ENCODE data around the gene DESI2. TPM values are rescaled to one million over a fixed set of nuclear protein-coding genes. Genes with fewer than 3 reads are reported as not detected.

DESI2 gene
- total RNA-seq, 2 experiments from 2014 or later, result 28.0 to 31.3 TPM

DNA sequence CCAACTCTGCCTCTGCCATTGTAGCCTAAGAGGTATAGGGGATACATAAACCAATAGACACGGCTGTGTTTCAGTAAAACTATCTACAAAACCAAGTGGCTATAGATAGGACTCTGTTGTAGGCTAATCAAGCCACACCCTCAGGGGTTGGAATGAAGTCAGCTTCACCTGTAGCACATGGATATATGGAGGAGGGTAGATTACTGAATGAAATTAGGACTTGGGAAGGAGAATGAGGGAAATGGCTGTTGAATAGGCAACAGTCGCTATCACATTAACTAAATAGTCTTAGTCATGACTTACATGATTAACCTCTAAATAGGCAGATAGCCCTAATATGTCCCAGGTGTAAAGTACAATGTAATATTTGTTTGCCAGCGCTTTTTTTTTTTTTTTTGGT lies 49.7 kb downstream of the DESI2 start:
- peaks cover 5% of the 10 kb centered on the region for H3K9me3 Mint-ChIP-seq
- H3K36me3 Mint-ChIP-seq, result peaks cover 48% of the 10 kb centered on the region

DNA sequence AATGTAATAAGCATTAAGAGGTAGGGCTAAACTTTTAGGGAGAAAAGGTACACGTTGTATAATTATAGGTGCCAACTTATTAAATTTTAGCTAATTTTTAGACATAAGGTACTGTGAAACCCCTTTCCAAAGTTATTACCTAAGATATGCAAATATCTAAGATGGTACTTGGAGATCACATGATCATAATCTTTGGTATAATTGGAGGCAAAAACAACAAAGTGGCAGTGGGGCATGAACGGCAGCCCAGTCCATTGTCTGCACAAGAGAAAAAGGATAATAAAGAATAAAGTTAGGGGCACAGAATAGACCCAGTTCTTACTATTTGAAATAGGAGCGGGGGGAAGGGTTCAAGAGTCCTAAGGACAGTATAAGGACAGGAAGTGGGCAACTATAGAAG lies 51.2 kb downstream of the DESI2 start:
- ATAC-seq (ENCODE audit: low read depth) (no peak), DNase-seq (no peak)
- Mint-ChIP-seq H3K4me3 (no peak overlapping the region), H3K27me3 (no peaks in the 10 kb centered on the region), H3K36me3 (peaks cover 36% of the 10 kb centered on the region), H3K27ac (no peak overlapping the region), H3K4me1 (no peaks in the 10 kb centered on the region), H3K9me3 (peaks cover 3% of the 10 kb centered on the region)
- POLR2A ChIA-PET, result no interaction called here

More for the DNA sequence above, 49.7 kb downstream of the DESI2 start:
- H3K4me1 Mint-ChIP-seq, result no peaks in the 10 kb centered on the region
- ATAC-seq (ENCODE audit: low read depth) (no peak), DNase-seq (no peak)
- H3K27ac Mint-ChIP-seq, result no peak overlapping the region
- H3K4me3 Mint-ChIP-seq, result no peak overlapping the region
- no peaks in the 10 kb centered on the region for H3K27me3 Mint-ChIP-seq
- POLR2A ChIA-PET, result no interaction called here

DNA sequence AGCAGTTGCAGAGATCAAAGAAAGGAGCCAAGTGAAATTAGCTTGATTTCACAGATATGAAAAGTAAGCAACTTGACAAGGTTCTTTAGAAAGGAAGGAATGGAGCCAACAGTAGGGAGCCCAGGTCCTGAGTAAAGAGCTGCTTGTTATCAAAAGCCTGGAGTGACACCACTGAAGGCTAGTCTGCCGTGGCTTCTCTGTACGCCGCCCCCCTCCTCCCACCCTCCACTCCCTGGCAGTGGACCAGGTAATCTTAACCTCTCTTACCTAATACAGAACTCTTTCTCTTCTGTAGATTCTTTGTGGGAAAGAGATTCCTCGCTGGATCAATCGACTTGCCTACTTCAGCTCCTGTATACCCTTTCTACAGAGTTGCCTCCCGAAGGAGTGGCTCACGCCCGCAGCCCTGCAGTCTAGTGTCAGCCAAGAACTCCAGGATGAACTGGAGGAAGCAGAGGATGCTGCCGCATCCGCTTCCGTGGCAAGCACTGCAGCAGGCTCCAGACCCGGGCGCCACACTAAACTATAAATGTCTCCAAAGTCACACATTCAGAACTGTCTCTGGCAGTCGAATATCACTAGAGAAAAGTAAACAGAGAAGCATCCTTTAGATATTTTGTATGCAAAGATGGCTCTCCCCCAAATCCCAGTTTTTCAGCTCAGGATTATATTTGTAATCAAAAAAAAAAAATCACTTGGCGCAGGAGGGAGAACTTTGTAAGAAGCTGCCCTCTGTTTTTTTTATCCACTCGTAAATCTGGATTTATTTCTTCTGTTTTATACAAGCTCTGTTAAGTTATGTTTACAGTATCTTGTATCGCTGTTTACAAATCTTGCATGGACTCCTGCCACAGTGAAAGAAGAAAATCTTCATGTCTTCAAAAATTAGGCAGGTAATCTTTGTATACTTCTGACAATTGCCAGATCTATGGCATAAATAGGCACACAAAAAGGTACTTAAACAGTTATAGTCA lies 52.6 kb downstream of the DESI2 start:
- DNase-seq (no peak), ATAC-seq (ENCODE audit: low read depth) (no peak)
- Mint-ChIP-seq H3K36me3 (peaks cover 23% of the 10 kb centered on the region), H3K9me3 (peaks cover 1% of the 10 kb centered on the region), H3K27ac (no peak overlapping the region), H3K27me3 (no peaks in the 10 kb centered on the region), H3K4me1 (no peaks in the 10 kb centered on the region), H3K4me3 (no peak overlapping the region)
- POLR2A ChIA-PET, result no interaction called here

DNA sequence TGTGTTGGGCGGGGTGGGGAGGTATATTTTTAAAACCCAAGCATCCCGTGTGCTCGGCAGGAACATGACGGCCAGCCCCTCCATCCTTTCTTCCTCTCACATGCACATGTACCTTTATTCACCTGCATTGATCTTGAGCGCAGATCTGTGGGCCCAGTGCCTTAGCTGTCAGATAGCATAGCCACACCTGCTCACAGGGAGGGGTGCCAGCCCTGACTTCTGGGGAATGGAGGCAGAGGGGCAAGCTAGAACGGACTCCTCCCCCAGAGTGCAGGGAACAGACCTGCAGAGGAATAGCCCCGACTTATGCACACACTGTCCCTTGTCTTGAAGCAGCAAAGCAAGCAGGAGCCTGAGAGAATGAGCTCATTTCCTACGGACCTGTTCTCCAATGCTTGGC lies 56.1 kb downstream of the DESI2 start:
- no peak for ATAC-seq (ENCODE audit: low read depth)
- no peak overlapping the region for H3K27ac Mint-ChIP-seq
- POLR2A ChIA-PET, result no interaction called here

DNA sequence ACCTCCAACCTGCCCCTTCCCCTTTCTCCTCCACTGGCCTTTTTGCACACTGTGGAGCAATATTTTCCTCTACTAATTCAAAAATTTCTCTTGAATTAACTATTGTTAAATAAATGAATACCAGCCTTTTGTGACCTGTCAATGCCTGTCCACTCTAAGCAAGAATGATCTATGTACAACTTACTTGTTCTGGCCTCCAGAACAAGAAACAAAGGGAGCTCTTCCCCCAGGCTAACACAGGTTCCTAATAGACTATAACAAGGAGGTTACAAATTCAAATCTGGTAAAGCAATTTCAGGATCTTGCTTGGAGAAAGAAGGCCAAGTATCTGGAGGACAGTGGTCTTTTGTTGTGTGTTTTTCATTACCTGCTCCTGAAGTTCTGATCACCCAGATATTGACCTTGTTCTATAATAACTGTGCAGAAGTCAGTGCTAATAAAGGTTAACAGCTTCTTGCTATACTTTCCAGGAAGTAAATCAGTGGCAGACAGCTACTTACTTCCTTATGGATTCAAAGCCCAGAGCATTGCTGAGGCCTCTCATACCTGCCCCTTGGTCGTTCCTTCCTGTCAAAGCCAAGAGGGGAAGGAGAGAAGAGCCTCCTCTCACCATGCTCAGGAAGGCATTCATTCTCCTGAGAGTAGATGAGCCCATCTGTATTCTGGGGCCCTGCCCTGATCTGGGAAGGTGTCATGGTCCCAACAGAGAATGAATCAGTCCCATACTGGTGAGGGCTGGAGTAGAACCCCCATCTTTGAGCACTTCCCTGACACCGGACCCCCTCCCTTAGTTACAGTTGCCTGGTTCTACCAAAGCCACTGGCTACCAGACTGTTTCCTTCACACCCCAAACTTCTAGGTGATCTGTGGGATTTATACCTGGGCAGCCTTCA lies 56.8 kb downstream of the DESI2 start:
- POLR2A ChIA-PET, result no interaction called here
- Mint-ChIP-seq H3K9me3 (no peaks in the 10 kb centered on the region), H3K4me1 (peaks cover 7% of the 10 kb centered on the region), H3K27me3 (no peaks in the 10 kb centered on the region), H3K4me3 (no peak overlapping the region), H3K27ac (no peak overlapping the region), H3K36me3 (no peaks in the 10 kb centered on the region)
- no peak for DNase-seq
- no peak for ATAC-seq (ENCODE audit: low read depth)

More for the DNA sequence above, 56.1 kb downstream of the DESI2 start:
- H3K4me3 Mint-ChIP-seq, result no peak overlapping the region
- H3K9me3 Mint-ChIP-seq, result no peaks in the 10 kb centered on the region
- peaks cover 3% of the 10 kb centered on the region for H3K36me3 Mint-ChIP-seq
- no peaks in the 10 kb centered on the region for H3K27me3 Mint-ChIP-seq
- H3K4me1 Mint-ChIP-seq, result peaks cover 7% of the 10 kb centered on the region
- DNase-seq, result no peak

DNA sequence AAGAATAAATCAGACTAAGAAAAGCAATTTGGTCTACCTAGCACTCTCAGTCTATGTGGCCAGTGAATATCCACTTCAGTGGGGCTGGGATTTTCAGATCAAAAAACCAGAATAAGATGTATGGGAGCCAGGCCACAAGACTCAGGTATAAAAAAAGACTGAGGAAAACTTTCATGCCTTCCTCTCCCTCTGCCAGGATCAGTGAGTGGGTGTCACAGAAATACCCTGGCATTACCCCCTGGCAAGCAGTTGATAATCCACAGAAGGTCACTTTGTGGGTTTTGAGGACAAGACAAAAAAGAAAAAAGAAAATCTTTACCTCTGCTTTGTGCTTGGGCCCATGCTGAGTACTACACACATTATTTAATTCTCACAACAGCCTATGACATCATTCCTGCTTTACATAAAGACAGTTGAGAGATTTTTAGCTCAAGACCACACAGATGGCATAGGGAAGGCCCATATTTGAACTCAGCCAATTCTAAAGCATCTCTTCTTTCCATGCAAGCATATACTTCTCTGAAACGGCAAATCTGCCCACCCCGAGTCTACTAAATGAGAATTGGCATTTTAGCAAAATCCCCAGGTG lies 57.6 kb downstream of the DESI2 start:
- DNase-seq (no peak), ATAC-seq (ENCODE audit: low read depth) (no peak)
- H3K27me3 Mint-ChIP-seq, result no peaks in the 10 kb centered on the region
- no peak overlapping the region for H3K27ac Mint-ChIP-seq
- H3K9me3 Mint-ChIP-seq, result no peaks in the 10 kb centered on the region
- POLR2A ChIA-PET, result no interaction called here
- H3K4me3 Mint-ChIP-seq, result no peak overlapping the region
- no peaks in the 10 kb centered on the region for H3K36me3 Mint-ChIP-seq
- H3K4me1 Mint-ChIP-seq, result peaks cover 7% of the 10 kb centered on the region

DNA sequence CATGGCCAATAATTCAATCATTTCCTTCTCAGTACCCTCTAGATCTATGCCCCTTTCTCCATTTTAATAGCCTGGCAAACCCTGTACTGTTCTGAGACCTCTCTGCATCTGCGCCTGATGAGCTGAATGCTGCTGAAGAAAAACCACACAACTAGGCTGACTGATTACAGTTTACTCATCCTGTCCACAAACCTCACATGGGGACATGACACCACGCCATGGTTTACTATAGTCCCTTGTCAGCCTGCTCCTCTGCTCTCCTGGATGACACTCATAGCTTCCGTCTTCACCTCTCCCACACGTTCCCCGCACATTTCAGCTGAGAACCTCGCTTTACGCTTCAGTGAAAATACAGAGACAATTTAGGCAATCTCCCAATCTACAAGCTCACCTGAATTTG lies 59.7 kb downstream of the DESI2 start:
- Mint-ChIP-seq H3K27ac (no peak overlapping the region), H3K36me3 (no peaks in the 10 kb centered on the region), H3K4me3 (no peak overlapping the region), H3K9me3 (no peaks in the 10 kb centered on the region), H3K27me3 (no peaks in the 10 kb centered on the region), H3K4me1 (peaks cover 7% of the 10 kb centered on the region)
- ATAC-seq (ENCODE audit: low read depth) (peak; percentile 56), DNase-seq (no peak)
- POLR2A ChIA-PET, result no interaction called here

DNA sequence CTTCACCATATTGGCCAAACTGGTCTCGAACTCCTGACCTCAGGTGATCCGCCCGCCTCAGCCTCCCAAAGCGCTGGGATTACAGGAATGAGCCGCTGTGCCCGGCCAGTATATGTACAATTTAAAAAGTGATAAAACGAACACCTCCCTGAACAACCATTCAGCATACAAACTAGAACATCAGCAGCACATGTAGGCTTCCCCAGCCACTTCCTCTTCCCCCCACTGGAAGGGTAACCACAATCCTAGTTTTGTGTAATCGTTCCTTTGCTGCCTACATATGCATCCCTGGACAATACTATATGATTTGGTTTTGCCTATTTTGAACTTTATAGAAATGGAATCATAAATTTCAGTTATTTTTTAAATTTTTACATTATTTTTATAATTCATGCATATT lies 60.4 kb downstream of the DESI2 start:
- Mint-ChIP-seq H3K27ac (no peak overlapping the region), H3K4me3 (no peak overlapping the region), H3K36me3 (no peaks in the 10 kb centered on the region), H3K27me3 (no peaks in the 10 kb centered on the region), H3K4me1 (peaks cover 7% of the 10 kb centered on the region), H3K9me3 (no peaks in the 10 kb centered on the region)
- DNase-seq (no peak), ATAC-seq (ENCODE audit: low read depth) (no peak)
- POLR2A ChIA-PET, result no interaction called here

DNA sequence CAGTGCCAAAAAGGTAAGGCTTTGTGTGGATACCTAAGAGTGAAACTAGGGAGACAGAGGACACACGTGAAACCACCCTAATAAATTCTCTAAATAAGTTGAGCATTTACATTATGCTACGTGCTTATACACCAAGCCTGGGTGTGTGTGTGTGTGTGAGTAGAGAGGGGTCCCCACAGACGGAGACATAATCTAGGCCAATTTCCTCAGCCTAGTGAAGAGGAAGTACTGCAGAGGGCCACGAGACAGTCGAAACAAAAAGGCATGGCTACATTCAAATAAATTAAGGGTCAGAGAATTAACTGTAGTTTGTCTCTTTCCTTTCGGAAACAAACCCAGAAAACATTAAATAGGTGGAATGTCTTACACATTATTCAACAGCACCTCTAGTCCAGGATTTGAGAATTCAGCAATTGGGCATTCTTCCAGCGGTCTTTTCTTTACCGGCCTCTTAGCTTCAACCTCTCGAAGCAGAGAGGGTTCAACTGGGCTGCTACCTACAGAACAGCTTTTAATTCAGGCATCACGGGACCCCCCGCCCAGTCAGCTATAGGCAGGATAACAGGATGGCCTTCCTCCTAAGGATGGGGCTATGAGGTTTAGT lies 75.0 kb downstream of the DESI2 start:
- ATAC-seq (ENCODE audit: low read depth), result no peak
- no peak overlapping the region for H3K27ac Mint-ChIP-seq
- no peaks in the 10 kb centered on the region for H3K36me3 Mint-ChIP-seq

DNA sequence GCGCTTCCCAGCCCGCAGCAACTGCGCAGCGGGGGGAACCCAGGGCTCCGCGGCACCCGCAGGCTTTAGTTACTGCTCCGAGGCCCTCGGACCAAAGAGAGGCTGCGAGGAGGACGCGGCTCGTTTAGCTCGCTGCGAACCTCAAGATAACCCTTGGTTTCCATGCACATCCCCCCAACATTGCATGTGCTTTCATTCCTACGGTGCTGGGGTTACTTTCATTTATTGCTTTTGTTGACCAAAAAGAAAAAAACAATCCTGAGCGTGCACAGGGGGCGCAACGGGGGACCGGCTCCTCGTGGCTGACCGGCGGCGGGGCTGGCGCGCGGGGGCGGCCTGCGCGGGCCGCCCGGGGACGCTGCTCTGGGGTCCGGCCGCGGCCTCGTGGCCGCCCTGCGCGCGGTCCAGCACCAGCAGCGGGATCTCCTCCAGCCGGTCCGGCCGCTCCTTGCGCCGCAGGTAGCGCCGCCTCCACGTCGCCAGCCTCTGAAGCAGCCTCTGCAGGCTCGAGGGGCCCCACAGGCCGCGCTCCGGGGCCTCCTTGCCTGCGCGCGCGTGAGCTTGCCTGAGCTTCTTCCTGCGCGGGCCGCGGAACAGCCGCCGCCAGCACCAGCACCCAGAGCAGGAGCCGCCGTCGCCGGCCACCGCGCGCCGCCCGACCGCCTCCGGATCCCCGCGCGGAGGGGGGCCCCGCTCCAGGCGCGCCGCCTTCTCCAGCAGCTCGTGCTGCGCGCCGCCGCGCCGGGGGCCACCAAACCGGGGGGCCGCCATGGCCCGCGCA lies 77.4 kb downstream of the DESI2 start:
- H3K27me3 Mint-ChIP-seq, result peaks cover 8% of the 10 kb centered on the region
- DNase-seq, result peak; percentile 72
- H3K27ac Mint-ChIP-seq, result peak overlapping the region; percentile 85
- POLR2A ChIA-PET, result interaction anchor here (0.6 to 1.9 kb wide), 10 partner anchors 20 to 330 kb away, joined by 3 to 11 read pairs (median 4); partner anchors contain the start of genes DESI2 and HNRNPU
- ATAC-seq (ENCODE audit: low read depth), result peak; percentile 77
- peaks cover 20% of the 10 kb centered on the region for H3K4me1 Mint-ChIP-seq
- H3K9me3 Mint-ChIP-seq, result no peaks in the 10 kb centered on the region
- H3K4me3 Mint-ChIP-seq, result peak overlapping the region; percentile 94
- H3K36me3 Mint-ChIP-seq, result no peaks in the 10 kb centered on the region

More for the DNA sequence above, 75.0 kb downstream of the DESI2 start:
- POLR2A ChIA-PET, result no interaction called here
- H3K4me1 Mint-ChIP-seq, result peaks cover 20% of the 10 kb centered on the region
- peaks cover 11% of the 10 kb centered on the region for H3K27me3 Mint-ChIP-seq
- H3K4me3 Mint-ChIP-seq, result no peak overlapping the region
- no peak for DNase-seq
- H3K9me3 Mint-ChIP-seq, result no peaks in the 10 kb centered on the region

DNA sequence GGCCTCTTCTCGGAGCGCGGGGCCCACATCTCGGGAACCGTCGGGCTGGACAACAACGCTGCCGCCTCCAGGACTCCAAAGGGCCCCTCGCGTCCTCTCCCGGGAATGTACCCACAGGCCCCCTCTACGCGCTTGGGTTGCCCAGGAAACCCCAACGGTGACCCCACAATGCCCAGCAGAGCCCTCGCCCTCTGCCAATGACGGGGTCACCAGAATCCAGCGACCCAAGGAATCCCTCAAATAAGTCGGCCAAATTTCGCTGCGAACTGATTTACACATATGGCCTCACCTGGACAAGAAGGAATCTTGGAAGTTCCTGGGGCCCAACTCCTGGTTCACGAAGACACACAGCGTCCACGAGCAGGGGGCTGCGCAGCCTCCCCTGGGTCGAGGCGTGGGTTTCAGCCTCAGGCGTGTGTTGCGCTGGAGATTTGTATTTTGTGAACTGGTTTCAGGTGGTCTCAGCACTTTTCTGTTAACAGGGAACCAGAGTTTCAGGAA lies 78.1 kb downstream of the DESI2 start:
- POLR2A ChIA-PET, result interaction anchor here (0.6 to 1.9 kb wide), 6 partner anchors 19 to 270 kb away, joined by 3 to 11 read pairs (median 4); partner anchors contain the start of gene DESI2
- Mint-ChIP-seq H3K36me3 (peaks cover 3% of the 10 kb centered on the region), H3K9me3 (peaks cover 2% of the 10 kb centered on the region), H3K27ac (peak overlapping the region; percentile 38), H3K4me1 (peaks cover 20% of the 10 kb centered on the region), H3K4me3 (peak overlapping the region; percentile 69), H3K27me3 (peaks cover 8% of the 10 kb centered on the region)
- DNase-seq (no peak), ATAC-seq (ENCODE audit: low read depth) (no peak)

DNA sequence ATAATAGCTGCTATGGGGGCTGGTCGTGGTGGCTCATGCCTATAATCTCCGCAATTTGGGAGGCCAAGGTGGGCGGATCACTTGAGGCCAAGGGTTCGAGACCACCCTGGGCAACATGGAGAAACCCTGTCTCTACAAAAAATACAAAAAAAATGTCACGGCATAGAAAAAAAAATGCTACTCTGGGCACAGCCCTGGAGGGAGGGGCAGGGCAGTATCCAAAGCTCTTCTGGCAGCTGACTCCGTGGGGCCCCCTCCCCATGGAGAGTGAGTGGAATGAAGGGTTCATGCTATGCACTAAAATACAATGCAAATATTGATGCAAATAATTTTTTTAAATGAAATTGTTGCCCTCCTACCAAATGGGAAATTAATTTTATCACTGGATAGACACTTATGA lies 78.7 kb downstream of the DESI2 start:
- ATAC-seq (ENCODE audit: low read depth), result no peak
- peaks cover 4% of the 10 kb centered on the region for H3K36me3 Mint-ChIP-seq
- POLR2A ChIA-PET, result no interaction called here
- no peak overlapping the region for H3K4me3 Mint-ChIP-seq
- no peak overlapping the region for H3K27ac Mint-ChIP-seq
- no peak for DNase-seq
- H3K27me3 Mint-ChIP-seq, result peaks cover 8% of the 10 kb centered on the region
- peaks cover 2% of the 10 kb centered on the region for H3K9me3 Mint-ChIP-seq
- peaks cover 20% of the 10 kb centered on the region for H3K4me1 Mint-ChIP-seq
